Hepatic stellate cell (primary cell): ENCODE data around the gene LY6G6C.
"Not testable (repeated sequence)": the region's sequence is repeated elsewhere in the genome, so short reads cannot be mapped to it uniquely, and the experiment has no call there.

ENCODE experiments used
- DNase-seq: peaks from one replicate; pipeline ENCODE4 v3.0.0; 2011; ENCODE audit warnings: low spot score

LY6G6C gene

DNA sequence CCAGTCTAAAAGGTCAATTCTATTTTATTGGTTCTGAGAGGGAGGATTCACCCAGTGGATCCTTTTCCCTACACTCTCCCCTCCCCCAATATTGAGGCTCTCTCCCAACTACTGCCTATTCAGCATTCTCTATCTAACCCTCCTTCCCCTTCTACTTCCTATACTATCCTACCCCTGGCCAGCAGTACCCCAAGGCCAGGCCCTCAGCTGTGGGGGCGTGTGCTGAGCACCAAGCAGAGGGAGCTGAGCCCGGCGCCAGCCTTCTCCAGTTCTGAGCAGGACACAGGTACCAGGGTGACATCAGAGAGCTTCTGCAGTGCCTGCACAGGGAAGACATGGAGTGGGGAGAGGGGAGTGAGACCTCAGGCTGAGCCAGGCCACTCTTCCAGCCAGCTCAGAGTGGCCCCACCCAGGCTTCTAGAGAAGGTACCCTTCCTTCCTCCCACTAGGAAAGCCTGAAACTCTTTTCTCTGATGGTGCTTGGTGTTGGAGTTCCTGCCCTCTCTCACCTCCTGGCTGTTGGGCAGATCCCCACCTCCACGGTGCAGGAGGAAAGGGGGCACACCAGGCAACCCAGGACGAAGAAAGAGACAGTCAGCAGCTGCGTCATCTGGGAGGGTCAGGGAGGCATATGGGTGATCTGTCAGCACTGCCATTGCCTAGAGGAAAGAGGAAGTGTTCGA, 5.6 kb upstream of the LY6G6C start:
- DNase-seq: no peak

DNA sequence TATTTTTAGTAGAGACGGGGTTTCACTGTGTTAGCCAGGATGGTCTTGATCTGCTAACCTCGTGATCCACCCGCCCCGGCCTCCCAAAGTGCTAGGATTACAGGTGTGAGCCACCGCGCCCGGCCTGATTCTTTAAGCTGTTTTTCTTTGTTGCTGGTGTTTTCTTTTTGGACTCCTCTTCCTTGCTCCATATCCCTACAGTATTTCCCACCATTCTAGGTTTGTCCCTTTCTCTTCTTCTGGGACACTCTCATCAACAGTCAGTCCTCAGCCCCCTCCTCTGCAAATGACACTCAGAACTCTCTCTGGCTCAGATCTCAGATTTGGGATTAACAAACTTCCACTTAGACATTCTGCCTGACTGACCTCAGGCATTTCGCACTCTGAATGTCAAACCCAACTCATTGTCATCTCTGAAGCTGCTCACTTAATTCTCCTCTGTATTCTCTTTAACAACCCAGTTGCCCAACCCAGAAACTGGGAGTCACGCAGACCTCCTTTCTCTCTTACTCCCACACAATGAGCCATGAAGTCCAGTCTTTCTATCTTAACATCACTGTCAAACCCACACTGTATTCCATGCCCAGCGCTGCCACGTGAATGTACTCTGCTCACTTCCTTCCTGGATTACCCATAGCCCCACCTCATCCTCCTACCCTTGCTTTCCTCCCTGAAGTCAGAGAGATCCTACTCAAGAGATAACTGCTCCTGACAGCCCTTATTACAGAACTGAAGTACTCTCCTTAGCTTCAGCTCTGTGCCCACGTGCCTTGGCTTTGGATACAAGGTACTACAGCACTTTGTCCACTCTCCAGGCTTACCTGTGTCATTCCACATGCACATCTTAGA, 4.2 kb upstream of the LY6G6C start:
- DNase-seq: no peak

GRCh38 chr6:31723980-31724691, 2.6 kb upstream of the LY6G6C start:
- no peak for DNase-seq

GRCh38 chr6:31723245-31723979, 1.9 kb upstream of the LY6G6C start, which contains the start of gene MPIG6B:
MPIG6B (plus strand) TSS chr6:31723373; CDS start chr6:31723384, 11 bp downstream.
- DNase-seq: no peak

- no peak for DNase-seq
Measured at GRCh38 chr6:31722173-31722572, 627 bp upstream of the LY6G6C start.

- DNase-seq: no peak
Measured at GRCh38 chr6:31720196-31720770, 1.3 kb downstream of the LY6G6C start.

- no peak for DNase-seq
Measured at GRCh38 chr6:31719001-31719400, 2.5 kb downstream of the LY6G6C start.

- no peak for DNase-seq
Measured at GRCh38 chr6:31718265-31718664, 3.3 kb downstream of the LY6G6C start.

GRCh38 chr6:31717499-31718222, 3.9 kb downstream of the LY6G6C start:
- no peak for DNase-seq

DNA sequence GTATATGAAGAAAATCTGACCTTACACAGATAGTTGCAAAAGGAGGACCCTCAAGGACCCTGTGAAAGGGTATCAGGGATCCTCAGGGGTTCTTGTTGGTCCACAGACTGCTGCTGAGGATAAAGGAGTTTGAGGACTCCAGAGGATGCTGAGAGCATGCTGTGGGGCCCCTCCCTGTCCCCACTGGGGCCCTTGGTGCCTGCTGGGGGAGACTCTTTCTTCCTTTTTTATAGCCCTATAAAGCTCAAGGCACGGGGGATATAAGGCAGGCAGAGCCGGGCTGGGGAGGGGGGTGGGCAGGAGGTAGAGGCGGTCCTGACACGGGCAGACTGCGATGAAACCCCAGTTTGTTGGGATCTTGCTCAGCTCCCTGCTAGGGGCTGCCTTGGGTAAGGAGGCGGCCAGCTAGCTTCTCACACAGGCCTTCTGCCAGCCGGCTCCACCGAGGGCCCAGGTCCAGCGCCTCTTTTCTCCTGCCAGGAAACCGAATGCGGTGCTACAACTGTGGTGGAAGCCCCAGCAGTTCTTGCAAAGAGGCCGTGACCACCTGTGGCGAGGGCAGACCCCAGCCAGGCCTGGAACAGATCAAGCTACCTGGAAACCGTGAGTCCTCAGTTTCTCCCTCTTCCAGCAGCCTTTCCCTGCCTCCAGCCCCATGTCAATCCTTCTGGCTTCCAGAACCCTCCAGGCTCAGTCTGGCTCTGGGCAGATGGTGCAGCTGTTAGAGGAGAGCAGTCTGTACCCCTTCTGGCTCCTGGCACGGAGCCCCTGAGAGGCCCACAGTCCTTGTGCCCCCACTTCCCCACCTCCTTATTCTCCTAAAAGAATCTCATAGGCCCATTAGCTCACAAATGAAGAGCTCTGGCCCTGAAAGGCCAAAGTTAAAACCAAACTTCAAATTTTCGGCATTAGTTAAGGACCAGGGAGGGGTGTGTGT, 6.3 kb downstream of the LY6G6C start, which contains the start of gene LY6G6D:
TSS of gene LY6G6D (plus strand) at position 327 of the 937 bp plus-strand sequence. CDS start at position 335, 8 bp downstream.
- DNase-seq: no peak

DNA sequence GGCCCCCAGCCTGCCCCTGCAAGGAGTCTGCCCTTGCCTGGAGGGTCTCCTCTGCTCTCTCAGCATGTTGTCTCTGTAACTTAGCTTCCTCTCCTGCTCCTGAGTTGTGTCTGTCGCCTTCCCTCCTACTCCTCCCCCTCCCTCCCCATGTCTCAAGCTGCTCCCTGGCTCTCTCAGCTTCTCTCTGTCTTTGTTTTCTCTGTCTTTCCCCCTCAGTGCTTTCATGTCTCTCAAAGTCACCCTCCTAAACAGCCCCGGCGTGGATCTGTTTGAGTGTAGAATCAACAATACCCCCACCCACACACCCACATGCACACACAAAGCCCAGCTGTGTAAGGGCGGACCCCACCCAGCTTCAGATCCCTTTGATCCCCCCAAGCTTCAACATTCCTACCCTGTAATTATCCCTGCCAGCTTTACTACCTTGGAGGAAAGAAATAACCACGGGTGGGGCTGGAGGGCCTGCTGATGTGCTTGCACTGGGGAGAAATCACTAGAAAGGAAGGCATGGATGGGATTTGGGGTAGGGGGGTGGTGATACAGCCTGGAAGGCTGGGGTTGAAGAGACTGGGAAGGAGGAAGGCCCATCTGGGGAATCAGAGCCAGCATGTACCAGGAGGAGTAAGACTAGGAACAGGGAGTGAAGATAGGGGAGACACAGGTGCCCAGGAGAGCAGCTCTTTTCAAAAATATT, 7.4 kb downstream of the LY6G6C start:
- no peak for DNase-seq

DNA sequence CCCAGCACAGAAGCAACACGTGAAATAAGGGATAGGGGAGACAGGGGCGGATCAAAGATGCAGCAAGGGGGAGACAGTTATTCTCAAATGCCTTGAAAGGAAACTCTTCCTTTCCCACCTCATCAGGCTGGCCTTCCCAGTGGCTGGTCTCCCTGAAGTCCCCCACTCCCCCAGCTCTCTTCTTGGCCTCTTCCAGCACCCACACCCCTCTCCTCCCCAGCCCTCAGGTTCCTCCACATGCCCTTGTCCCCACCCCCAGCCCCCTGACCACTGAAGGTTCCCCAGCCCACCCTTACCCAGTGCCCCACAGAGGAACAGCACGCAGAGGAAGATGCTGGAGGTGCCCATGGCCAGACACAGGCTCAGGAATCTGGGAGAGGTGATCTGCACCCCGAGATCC, 8.1 kb downstream of the LY6G6C start:
- no peak for DNase-seq

DNA sequence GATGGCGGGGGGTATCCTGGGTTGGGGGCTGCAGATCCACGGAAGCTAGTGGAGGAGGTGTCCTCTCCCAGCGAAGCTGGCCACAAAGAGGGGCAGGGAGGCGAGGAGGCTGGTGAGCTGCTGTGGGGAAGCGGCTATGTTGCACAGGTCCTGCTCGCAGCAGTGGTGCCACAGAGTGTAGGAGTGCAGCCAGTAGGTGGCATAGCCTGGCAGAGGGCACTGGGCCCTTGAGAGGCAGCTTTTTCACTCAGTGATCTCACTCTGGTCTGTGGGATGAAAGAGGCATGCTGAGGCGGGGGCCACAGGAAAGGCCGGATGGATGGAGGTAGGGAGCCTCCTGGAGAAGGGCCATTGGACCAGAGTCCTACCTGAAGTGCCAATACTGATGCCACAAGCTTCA, 9.2 kb downstream of the LY6G6C start:
- DNase-seq: no peak

GRCh38 chr6:31711233-31711632, 10.3 kb downstream of the LY6G6C start:
- no peak for DNase-seq

DNA sequence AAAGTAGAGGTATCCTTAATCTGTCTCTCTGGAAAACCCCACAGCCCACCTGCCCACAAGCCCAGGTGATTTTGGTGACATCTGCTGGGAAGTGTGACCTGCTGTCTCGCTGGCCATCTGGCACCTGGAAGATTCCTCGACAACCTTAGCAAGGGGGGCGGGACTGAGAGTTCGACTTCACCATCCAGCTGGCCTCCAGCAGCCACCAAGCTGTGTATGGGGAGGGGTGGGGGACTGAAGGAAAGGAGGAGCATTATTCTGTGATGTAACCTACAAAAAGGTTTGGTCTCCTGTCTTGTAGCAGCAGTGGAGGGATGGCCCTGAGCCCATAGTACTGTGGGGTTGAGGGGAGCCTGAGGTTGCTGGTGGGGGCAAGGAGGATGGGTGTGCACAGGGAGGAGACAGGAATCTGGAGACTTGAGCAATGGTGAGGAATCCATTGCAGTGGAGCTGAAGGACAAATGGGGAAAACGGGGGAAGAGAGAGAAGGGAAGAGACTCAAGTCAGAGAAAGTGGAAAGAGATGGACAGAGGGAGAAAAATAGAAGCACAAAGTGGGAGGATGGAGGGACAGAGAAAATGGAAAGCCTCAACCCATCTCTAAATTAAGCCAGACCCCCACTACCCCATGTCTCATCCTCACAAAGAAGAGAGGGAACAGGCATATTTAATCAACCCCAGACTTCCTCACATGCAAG, 10.9 kb downstream of the LY6G6C start:
- DNase-seq: no peak

DNA sequence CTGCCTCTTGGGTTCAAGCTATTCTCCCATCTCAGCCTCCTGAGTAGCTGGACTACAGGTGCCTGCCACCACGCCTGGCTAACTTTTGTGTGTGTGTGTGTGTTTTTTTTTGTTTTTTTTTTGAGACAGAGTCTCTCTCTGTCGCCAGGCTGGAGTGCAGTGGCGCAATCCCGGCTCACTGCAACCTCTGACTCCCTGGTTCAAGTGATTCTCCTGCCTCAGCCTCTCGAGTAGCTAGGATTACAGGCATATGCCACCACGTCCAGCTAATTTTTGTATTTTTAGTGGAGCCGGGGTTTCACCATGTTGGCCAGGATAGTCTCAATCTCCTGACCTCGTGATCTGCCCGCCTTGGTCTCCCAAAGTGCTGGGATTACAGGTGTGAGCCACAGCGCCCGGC, 12.4 kb downstream of the LY6G6C start:
- DNase-seq: not testable (repeated sequence)

GRCh38 chr6:31708224-31708623, 13.3 kb downstream of the LY6G6C start:
- DNase-seq: no peak

DNA sequence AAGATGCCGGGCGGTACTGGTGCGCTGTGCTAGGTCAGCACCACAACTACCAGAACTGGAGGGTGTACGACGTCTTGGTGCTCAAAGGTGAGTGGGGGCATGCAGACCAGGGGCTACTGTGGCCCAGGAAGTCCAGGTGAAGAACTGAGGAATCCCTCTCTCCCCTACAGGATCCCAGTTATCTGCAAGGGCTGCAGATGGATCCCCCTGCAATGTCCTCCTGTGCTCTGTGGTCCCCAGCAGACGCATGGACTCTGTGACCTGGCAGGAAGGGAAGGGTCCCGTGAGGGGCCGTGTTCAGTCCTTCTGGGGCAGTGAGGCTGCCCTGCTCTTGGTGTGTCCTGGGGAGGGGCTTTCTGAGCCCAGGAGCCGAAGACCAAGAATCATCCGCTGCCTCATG, 13.8 kb downstream of the LY6G6C start:
- no peak for DNase-seq

- no peak for DNase-seq
Measured at GRCh38 chr6:31706599-31706998, 14.9 kb downstream of the LY6G6C start, which contains the start of gene LY6G6F. LY6G6F (plus strand) TSS chr6:31706866; CDS start chr6:31706907, 41 bp downstream.
